NT2/D1 (cell line): ENCODE results near the gene PER1.

Experiments
- DNase-seq: peaks from one replicate; pipeline ENCODE4 v3.0.0-alpha.2; 2011; ENCODE audit warnings: low read depth, low spot score
- H3K27me3 ChIP-seq: 2 replicates; pipeline ENCODE4 v1.6.0; 2011; ENCODE audit warnings: mild to moderate bottlenecking; ENCODE audit not compliant: insufficient read length, insufficient read depth
- H3K36me3 ChIP-seq: 2 replicates; pipeline ENCODE4 v1.6.1; 2011; ENCODE audit warnings: mild to moderate bottlenecking, low read length, mixed read lengths; ENCODE audit not compliant: insufficient read depth, insufficient read length
- H3K4me1 ChIP-seq: 2 replicates; pipeline ENCODE4 v1.5.1; 2011; ENCODE audit not compliant: insufficient read depth, insufficient read length
- H3K4me3 ChIP-seq: 2 replicates; pipeline ENCODE4 v1.5.1; 2011; ENCODE audit warnings: low read depth; ENCODE audit not compliant: insufficient read length
- H3K9ac ChIP-seq: 2 replicates; pipeline ENCODE4 v1.6.0; 2011; ENCODE audit warnings: low read depth; ENCODE audit not compliant: insufficient read length
- H3K9me3 ChIP-seq: 2 replicates; pipeline ENCODE4 v1.5.1; 2011; ENCODE audit warnings: mild to moderate bottlenecking, low read length; ENCODE audit not compliant: insufficient read depth
- SUZ12 ChIP-seq: IDR thresholded peaks from 2 replicates; pipeline ENCODE4 v1.6.1; 2011; ENCODE audit not compliant: insufficient read length, insufficient read depth; ENCODE audit errors: extremely low read depth
- YY1 ChIP-seq: IDR thresholded peaks from 2 replicates; pipeline ENCODE4 v1.6.1; 2011; ENCODE audit not compliant: insufficient read length, insufficient read depth
- ZNF274 ChIP-seq: IDR thresholded peaks from 2 replicates; pipeline ENCODE4 v1.6.1; 2011; ENCODE audit warnings: mild to moderate bottlenecking, low read depth, low read length

The PER1 gene

GRCh38 chr17:8119581-8120519 is 32.4 kb downstream of the PER1 start:
- DNase-seq = peak; percentile 80
- H3K36me3 ChIP-seq = no peaks in the 10 kb centered on the region
- H3K4me1 ChIP-seq = peaks cover 4% of the 10 kb centered on the region
- H3K9ac ChIP-seq = peak overlapping the region; percentile 75
- peak overlapping the region; percentile 63 for H3K4me3 ChIP-seq
- TF ChIP-seq YY1 (no peak), SUZ12 (no peak), ZNF274 (no peak)
- H3K27me3 ChIP-seq = peaks cover 67% of the 10 kb centered on the region
- no peaks in the 10 kb centered on the region for H3K9me3 ChIP-seq

DNA sequence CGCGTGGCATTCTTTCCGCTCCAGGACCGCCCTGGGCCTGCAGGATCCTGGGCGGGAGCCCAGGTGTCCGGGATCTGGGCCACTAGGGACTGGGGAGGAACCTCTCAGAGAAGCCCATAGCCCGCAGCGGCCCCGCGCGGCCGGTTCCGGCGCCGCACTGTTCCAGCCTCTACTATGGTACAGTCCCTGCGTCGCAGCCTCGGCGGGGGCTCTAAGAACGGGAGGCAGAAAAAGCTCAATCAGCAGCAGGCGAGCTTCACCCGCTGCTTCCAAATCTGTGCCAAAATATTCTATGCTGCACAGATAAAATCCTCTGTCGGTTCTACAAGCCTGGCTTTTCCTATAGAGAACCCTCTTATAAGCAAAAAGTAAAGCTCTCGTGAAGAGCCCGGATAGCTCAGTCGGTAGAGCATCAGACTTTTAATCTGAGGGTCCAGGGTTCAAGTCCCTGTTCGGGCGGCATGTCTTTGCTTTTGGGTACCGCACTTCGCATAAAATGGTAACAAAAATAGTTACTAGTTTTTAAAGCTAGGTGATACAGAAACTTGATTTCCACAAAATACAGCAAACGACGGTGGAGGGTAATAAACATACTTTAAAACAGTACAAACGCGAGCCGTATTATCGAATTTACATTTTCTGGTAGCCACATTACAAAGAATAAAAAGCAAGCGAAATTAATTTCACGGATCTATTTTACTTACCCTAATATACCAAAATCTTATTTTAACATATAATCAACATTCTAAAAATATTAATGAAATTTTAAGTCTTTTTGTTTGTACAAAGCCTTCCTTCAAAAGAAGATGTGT is 33.2 kb downstream of the PER1 start:
- H3K27me3 ChIP-seq = peaks cover 67% of the 10 kb centered on the region
- peaks cover 2% of the 10 kb centered on the region for H3K4me1 ChIP-seq
- peak overlapping the region; percentile 80 for H3K9ac ChIP-seq
- TF ChIP-seq ZNF274 = no peak
- no peak for TF ChIP-seq YY1
- no peak for TF ChIP-seq SUZ12
- H3K4me3 ChIP-seq = peak overlapping the region; percentile 54
- no peak for DNase-seq
- H3K9me3 ChIP-seq = no peaks in the 10 kb centered on the region
- no peaks in the 10 kb centered on the region for H3K36me3 ChIP-seq

GRCh38 chr17:8117980-8118768 is 34.0 kb downstream of the PER1 start, which contains the start of gene ALOXE3:
TSS of gene ALOXE3 (minus strand) at chr17:8118514. CDS start at chr17:8117990, 524 bp downstream.
- Histone ChIP-seq H3K36me3 (no peaks in the 10 kb centered on the region), H3K9ac (peak within 1 kb of the TSS; percentile 80), H3K4me3 (peak within 1 kb of the TSS; percentile 54), H3K27me3 (peaks cover 61% of the 10 kb centered on the region), H3K4me1 (peaks cover 2% of the 10 kb centered on the region), H3K9me3 (no peaks in the 10 kb centered on the region)
- DNase-seq = no peak
- TF ChIP-seq SUZ12 (no peak), YY1 (no peak), ZNF274 (no peak)

GRCh38 chr17:8117367-8117979 is 34.7 kb downstream of the PER1 start:
- Histone ChIP-seq H3K9me3 (no peaks in the 10 kb centered on the region), H3K4me3 (peak overlapping the region; percentile 54), H3K36me3 (no peaks in the 10 kb centered on the region), H3K27me3 (peaks cover 61% of the 10 kb centered on the region), H3K9ac (peak overlapping the region; percentile 80), H3K4me1 (peaks cover 2% of the 10 kb centered on the region)
- TF ChIP-seq ZNF274 = no peak
- TF ChIP-seq SUZ12 = no peak
- no peak for TF ChIP-seq YY1
- no peak for DNase-seq

GRCh38 chr17:8116776-8117175 is 35.4 kb downstream of the PER1 start:
- no peak overlapping the region for H3K9ac ChIP-seq
- no peak for DNase-seq
- peaks cover 62% of the 10 kb centered on the region for H3K27me3 ChIP-seq
- H3K4me3 ChIP-seq = no peak overlapping the region
- H3K36me3 ChIP-seq = no peaks in the 10 kb centered on the region
- TF ChIP-seq SUZ12 = no peak
- no peaks in the 10 kb centered on the region for H3K9me3 ChIP-seq
- peaks cover 2% of the 10 kb centered on the region for H3K4me1 ChIP-seq

- H3K36me3 ChIP-seq = no peaks in the 10 kb centered on the region
- TF ChIP-seq ZNF274 (no peak), YY1 (no peak)
- no peak for DNase-seq
- peaks cover 54% of the 10 kb centered on the region for H3K27me3 ChIP-seq
- H3K9me3 ChIP-seq = no peaks in the 10 kb centered on the region
- H3K4me1 ChIP-seq = no peaks in the 10 kb centered on the region
- no peak overlapping the region for H3K4me3 ChIP-seq
- no peak overlapping the region for H3K9ac ChIP-seq
Observed at GRCh38 chr17:8110907-8111306, 41.3 kb downstream of the PER1 start.
